GM23338 (cell line): ENCODE results near the gene TACC3. TPM values are rescaled to one million over a fixed set of nuclear protein-coding genes. Genes with fewer than 3 reads are reported as not detected.

Experiments
- ATAC-seq: fragments of 200-7000 bp; cut with Tn5 transposase; 3 replicates; pipeline ENCODE4 v1.9.1; 2020
- DNase-seq: peaks from one replicate; pipeline ENCODE4 v3.0.0-alpha.2; 2015; ENCODE audit warnings: low spot score
- H2AFZ ChIP-seq: fragments of 200-600 bp; sonication (generic); 2 replicates; pipeline ENCODE4 v1.8.0; 2016; ENCODE audit warnings: antibody characterized with exemption, mild to moderate bottlenecking, moderate library complexity
- H3F3A ChIP-seq: fragments of 200-600 bp; sonication (generic); replicated peaks from 2 replicates; pipeline ENCODE4 v1.8.0; 2017; ENCODE audit warnings: antibody characterized with exemption, mixed run types, low read depth
- H3K27ac ChIP-seq: fragments of 200-600 bp; sonication (generic); 2 replicates; pipeline ENCODE4 v1.6.1; 2016; ENCODE audit warnings: low read depth
- H3K27me3 ChIP-seq: fragments of 200-600 bp; sonication (generic); 2 replicates; pipeline ENCODE4 v1.8.0; 2016; ENCODE audit warnings: mild to moderate bottlenecking, mixed run types, moderate library complexity; ENCODE audit not compliant: insufficient read depth
- H3K36me3 ChIP-seq: fragments of 200-600 bp; sonication (generic); 2 replicates; pipeline ENCODE4 v1.8.0; 2016; ENCODE audit warnings: mild to moderate bottlenecking; ENCODE audit not compliant: insufficient read depth
- H3K4me1 ChIP-seq: fragments of 200-600 bp; sonication (generic); 2 replicates; pipeline ENCODE4 v1.8.0; 2016; ENCODE audit warnings: mild to moderate bottlenecking, moderate library complexity; ENCODE audit not compliant: insufficient read depth
- H3K4me2 ChIP-seq: fragments of 200-600 bp; sonication (generic); 2 replicates; pipeline ENCODE4 v1.7.1; 2017; ENCODE audit warnings: mixed run types
- H3K4me3 ChIP-seq: fragments of 200-600 bp; sonication (generic); 2 replicates; pipeline ENCODE4 v1.6.1; 2016; ENCODE audit warnings: mixed run types
- H3K79me2 ChIP-seq: fragments of 200-600 bp; sonication (generic); replicated peaks from 2 replicates; pipeline ENCODE4 v1.8.0; 2017; ENCODE audit warnings: mild to moderate bottlenecking; ENCODE audit not compliant: insufficient read depth
- H3K9me2 ChIP-seq: fragments of 200-600 bp; sonication (generic); 2 replicates; pipeline ENCODE4 v1.8.0; 2017; ENCODE audit not compliant: insufficient read depth
- H4K20me1 ChIP-seq: fragments of 200-600 bp; sonication (generic); replicated peaks from 2 replicates; pipeline ENCODE4 v1.8.0; 2017; ENCODE audit warnings: mild to moderate bottlenecking; ENCODE audit not compliant: insufficient read depth
- H3K27ac Mint-ChIP-seq: 2 replicates; pipeline ENCODE4 v1.8.0; 2020; ENCODE audit warnings: inconsistent platforms, mild to moderate bottlenecking, moderate library complexity, mixed read lengths
- H3K27me3 Mint-ChIP-seq: 3 replicates; pipeline ENCODE4 v1.8.0; 2022; ENCODE audit warnings: low read depth, mild to moderate bottlenecking, moderate library complexity, mixed read lengths, inconsistent platforms; ENCODE audit not compliant: insufficient read depth, poor library complexity
- H3K36me3 Mint-ChIP-seq: 3 replicates; pipeline ENCODE4 v1.8.0; 2021; ENCODE audit warnings: low read depth, mild to moderate bottlenecking, inconsistent platforms, moderate library complexity, mixed read lengths
- H3K4me1 Mint-ChIP-seq: 3 replicates; pipeline ENCODE4 v1.8.0; 2020; ENCODE audit warnings: mild to moderate bottlenecking, inconsistent platforms, mixed read lengths
- H3K4me3 Mint-ChIP-seq: 3 replicates; pipeline ENCODE4 v1.8.0; 2021; ENCODE audit warnings: moderate library complexity, mild to moderate bottlenecking, inconsistent platforms, mixed read lengths
- H3K9me3 Mint-ChIP-seq: 3 replicates; pipeline ENCODE4 v1.8.0; 2020; ENCODE audit warnings: moderate library complexity, mild to moderate bottlenecking, inconsistent platforms, mixed read lengths
- CREB1 ChIP-seq: fragments of 250-450 bp; sonication (Bioruptor Pico); IDR thresholded peaks from 2 replicates; pipeline ENCODE4 v1.5.0; 2020; ENCODE audit warnings: low read depth, mild to moderate bottlenecking, moderate library complexity
- EZH2 ChIP-seq: fragments of 200-600 bp; sonication (generic); IDR thresholded peaks from one replicate; pipeline ENCODE4 v1.8.0; 2017; ENCODE audit warnings: antibody characterized with exemption, mild to moderate bottlenecking, low read depth; ENCODE audit not compliant: unreplicated experiment
- EZH2phosphoT487 ChIP-seq: fragments of 200-600 bp; sonication (generic); IDR thresholded peaks from one replicate; pipeline ENCODE4 v1.8.1; 2018; ENCODE audit warnings: antibody characterized with exemption; ENCODE audit not compliant: unreplicated experiment
- JUNB ChIP-seq: IDR thresholded peaks from one replicate; pipeline ENCODE4 v1.6.1; 2016; ENCODE audit warnings: antibody characterized with exemption; ENCODE audit not compliant: unreplicated experiment
- NANOG ChIP-seq: IDR thresholded peaks from 2 replicates; pipeline ENCODE4 v1.6.1; 2016; ENCODE audit warnings: antibody characterized with exemption, borderline replicate concordance
- POLR2AphosphoS5 ChIP-seq: IDR thresholded peaks from 2 replicates; pipeline ENCODE4 v1.6.1; 2016; ENCODE audit warnings: antibody characterized with exemption, low read depth
- REST ChIP-seq: IDR thresholded peaks from one replicate; pipeline ENCODE4 v1.6.1; 2018; ENCODE audit warnings: antibody characterized with exemption; ENCODE audit not compliant: unreplicated experiment
- STAT1 ChIP-seq: IDR thresholded peaks from one replicate; pipeline ENCODE4 v1.6.1; 2016; ENCODE audit warnings: antibody characterized with exemption; ENCODE audit not compliant: unreplicated experiment
- ZNF114 ChIP-seq: fragments of 250-450 bp; sonication (Bioruptor Pico); IDR thresholded peaks from 2 replicates; pipeline ENCODE4 v1.5.0; 2020; ENCODE audit warnings: mild to moderate bottlenecking, moderate library complexity
- ZNF331 ChIP-seq: fragments of 250-450 bp; sonication (Bioruptor Pico); IDR thresholded peaks from 2 replicates; pipeline ENCODE4 v1.5.0; 2020; ENCODE audit warnings: low read depth, mild to moderate bottlenecking, moderate library complexity
- polyA plus RNA-seq: library from polyadenylated mRNA; unstranded; fragments of >200 nt; fragmentation: Nextera tagmentation; extraction: Ambion mirVana; gene quantifications from 2 replicates; pipeline ENCODE4 v1.2.1, GENCODE V29; 2016
- total RNA-seq: library from RNA; depleted of rRNA; stranded (reverse); fragments of >200 nt; shearing (Covaris generic); gene quantifications from 2 replicates; pipeline ENCODE4 v1.2.3, GENCODE V29; 2014
- TF ChIP-seq, protein P1 (sequence below): fragments of 250-450 bp; sonication (Bioruptor Pico); IDR thresholded peaks from 2 replicates; pipeline ENCODE4 v1.5.0; 2020; ENCODE audit warnings: mild to moderate bottlenecking, moderate library complexity
- TF ChIP-seq, protein P2 (sequence below), 2 experiments: fragments of 200-600 bp in 1 of 2; sonication (generic) in 1 of 2; conservative IDR thresholded peaks; 2 replicates each; pipeline versions ENCODE4 v1.5.1 to v1.6.1; 2016 to 2017; ENCODE audit warnings: antibody characterized with exemption in 2 of 2, low read depth in 2 of 2, mild to moderate bottlenecking in 2 of 2, moderate library complexity in 1 of 2
- TF ChIP-seq, protein P3 (sequence below): IDR thresholded peaks from 2 replicates; pipeline ENCODE4 v1.6.1; 2016; ENCODE audit warnings: antibody characterized with exemption

Gene TACC3
- total and polyA plus RNA-seq, 2 experiments from 2014 or later, result 120 TPM

DNA sequence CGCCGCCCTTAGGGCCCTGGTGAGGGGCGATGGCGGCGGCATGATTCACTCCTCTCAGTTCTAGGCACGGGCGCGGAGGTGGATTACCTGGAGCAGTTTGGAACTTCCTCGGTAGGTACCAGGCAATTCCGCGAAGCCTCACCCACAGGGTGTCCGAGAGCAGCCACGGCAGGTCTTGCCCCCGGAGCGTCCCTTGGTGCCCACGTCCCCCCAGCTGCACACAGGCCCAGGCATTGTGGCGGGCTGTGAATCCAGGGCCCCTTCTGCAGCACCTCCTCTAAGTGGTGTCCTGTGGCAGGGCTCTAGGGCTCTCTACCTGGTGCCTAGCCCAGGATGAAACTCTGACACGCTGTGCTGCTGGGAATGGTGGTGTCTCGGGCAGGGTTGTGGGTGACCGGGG lies 13.9 kb downstream of the TACC3 start:
- Histone ChIP-seq H3K27me3 (no peaks in the 10 kb centered on the region), H3K36me3 (peaks cover 73% of the 10 kb centered on the region), H3K4me3 (no peak overlapping the region), H3K9me2 (no peaks in the 10 kb centered on the region), H2AFZ (no peak overlapping the region), H3K27ac (no peak overlapping the region), H3K79me2 (peaks cover 28% of the 10 kb centered on the region), H3K4me2 (no peak overlapping the region), H3F3A (0 out of 2 replicates have a peak, but pooled peaks cover 5% of the 10 kb centered on the region), H4K20me1 (peaks cover 7% of the 10 kb centered on the region; the same call in 1 of the 2 replicates), H3K4me1 (no peaks in the 10 kb centered on the region)
- Mint-ChIP-seq H3K27ac (no peak overlapping the region), H3K27me3 (peaks cover 25% of the 10 kb centered on the region), H3K9me3 (peaks cover 31% of the 10 kb centered on the region), H3K36me3 (peaks cover 96% of the 10 kb centered on the region), H3K4me3 (no peak overlapping the region), H3K4me1 (no peaks in the 10 kb centered on the region)
- ATAC-seq, result no peak
- DNase-seq, result no peak
- TF ChIP-seq, protein P1, sequence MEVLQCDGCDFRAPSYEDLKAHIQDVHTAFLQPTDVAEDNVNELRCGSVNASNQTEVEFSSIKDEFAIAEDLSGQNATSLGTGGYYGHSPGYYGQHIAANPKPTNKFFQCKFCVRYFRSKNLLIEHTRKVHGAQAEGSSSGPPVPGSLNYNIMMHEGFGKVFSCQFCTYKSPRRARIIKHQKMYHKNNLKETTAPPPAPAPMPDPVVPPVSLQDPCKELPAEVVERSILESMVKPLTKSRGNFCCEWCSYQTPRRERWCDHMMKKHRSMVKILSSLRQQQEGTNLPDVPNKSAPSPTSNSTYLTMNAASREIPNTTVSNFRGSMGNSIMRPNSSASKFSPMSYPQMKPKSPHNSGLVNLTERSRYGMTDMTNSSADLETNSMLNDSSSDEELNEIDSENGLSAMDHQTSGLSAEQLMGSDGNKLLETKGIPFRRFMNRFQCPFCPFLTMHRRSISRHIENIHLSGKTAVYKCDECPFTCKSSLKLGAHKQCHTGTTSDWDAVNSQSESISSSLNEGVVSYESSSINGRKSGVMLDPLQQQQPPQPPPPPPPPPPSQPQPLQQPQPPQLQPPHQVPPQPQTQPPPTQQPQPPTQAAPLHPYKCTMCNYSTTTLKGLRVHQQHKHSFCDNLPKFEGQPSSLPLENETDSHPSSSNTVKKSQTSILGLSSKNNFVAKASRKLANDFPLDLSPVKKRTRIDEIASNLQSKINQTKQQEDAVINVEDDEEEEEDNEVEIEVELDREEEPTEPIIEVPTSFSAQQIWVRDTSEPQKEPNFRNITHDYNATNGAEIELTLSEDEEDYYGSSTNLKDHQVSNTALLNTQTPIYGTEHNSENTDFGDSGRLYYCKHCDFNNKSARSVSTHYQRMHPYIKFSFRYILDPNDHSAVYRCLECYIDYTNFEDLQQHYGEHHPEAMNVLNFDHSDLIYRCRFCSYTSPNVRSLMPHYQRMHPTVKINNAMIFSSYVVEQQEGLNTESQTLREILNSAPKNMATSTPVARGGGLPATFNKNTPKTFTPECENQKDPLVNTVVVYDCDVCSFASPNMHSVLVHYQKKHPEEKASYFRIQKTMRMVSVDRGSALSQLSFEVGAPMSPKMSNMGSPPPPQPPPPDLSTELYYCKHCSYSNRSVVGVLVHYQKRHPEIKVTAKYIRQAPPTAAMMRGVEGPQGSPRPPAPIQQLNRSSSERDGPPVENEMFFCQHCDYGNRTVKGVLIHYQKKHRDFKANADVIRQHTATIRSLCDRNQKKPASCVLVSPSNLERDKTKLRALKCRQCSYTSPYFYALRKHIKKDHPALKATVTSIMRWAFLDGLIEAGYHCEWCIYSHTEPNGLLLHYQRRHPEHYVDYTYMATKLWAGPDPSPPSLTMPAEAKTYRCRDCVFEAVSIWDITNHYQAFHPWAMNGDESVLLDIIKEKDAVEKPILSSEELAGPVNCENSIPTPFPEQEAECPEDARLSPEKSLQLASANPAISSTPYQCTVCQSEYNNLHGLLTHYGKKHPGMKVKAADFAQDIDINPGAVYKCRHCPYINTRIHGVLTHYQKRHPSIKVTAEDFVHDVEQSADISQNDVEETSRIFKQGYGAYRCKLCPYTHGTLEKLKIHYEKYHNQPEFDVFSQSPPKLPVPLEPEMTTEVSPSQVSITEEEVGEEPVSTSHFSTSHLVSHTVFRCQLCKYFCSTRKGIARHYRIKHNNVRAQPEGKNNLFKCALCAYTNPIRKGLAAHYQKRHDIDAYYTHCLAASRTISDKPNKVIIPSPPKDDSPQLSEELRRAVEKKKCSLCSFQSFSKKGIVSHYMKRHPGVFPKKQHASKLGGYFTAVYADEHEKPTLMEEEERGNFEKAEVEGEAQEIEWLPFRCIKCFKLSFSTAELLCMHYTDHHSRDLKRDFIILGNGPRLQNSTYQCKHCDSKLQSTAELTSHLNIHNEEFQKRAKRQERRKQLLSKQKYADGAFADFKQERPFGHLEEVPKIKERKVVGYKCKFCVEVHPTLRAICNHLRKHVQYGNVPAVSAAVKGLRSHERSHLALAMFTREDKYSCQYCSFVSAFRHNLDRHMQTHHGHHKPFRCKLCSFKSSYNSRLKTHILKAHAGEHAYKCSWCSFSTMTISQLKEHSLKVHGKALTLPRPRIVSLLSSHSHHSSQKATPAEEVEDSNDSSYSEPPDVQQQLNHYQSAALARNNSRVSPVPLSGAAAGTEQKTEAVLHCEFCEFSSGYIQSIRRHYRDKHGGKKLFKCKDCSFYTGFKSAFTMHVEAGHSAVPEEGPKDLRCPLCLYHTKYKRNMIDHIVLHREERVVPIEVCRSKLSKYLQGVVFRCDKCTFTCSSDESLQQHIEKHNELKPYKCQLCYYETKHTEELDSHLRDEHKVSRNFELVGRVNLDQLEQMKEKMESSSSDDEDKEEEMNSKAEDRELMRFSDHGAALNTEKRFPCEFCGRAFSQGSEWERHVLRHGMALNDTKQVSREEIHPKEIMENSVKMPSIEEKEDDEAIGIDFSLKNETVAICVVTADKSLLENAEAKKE, result no peak
- TF ChIP-seq, protein P2, sequence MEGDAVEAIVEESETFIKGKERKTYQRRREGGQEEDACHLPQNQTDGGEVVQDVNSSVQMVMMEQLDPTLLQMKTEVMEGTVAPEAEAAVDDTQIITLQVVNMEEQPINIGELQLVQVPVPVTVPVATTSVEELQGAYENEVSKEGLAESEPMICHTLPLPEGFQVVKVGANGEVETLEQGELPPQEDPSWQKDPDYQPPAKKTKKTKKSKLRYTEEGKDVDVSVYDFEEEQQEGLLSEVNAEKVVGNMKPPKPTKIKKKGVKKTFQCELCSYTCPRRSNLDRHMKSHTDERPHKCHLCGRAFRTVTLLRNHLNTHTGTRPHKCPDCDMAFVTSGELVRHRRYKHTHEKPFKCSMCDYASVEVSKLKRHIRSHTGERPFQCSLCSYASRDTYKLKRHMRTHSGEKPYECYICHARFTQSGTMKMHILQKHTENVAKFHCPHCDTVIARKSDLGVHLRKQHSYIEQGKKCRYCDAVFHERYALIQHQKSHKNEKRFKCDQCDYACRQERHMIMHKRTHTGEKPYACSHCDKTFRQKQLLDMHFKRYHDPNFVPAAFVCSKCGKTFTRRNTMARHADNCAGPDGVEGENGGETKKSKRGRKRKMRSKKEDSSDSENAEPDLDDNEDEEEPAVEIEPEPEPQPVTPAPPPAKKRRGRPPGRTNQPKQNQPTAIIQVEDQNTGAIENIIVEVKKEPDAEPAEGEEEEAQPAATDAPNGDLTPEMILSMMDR (conservative IDR thresholded peaks at IDR 0.05; ENCODE audit: low read depth in 2 of 2), result no peak
- no peak for TF ChIP-seq STAT1
- TF ChIP-seq NANOG, result no peak
- no peak for TF ChIP-seq CREB1 (CRISPR knock-in tag)
- TF ChIP-seq EZH2, result no peak
- no peak for TF ChIP-seq REST
- no peak for TF ChIP-seq ZNF114
- TF ChIP-seq POLR2AphosphoS5, result no peak
- TF ChIP-seq EZH2phosphoT487, result no peak
- TF ChIP-seq ZNF331 (CRISPR knock-in tag), result no peak
- no peak for TF ChIP-seq JUNB
- TF ChIP-seq, protein P3, sequence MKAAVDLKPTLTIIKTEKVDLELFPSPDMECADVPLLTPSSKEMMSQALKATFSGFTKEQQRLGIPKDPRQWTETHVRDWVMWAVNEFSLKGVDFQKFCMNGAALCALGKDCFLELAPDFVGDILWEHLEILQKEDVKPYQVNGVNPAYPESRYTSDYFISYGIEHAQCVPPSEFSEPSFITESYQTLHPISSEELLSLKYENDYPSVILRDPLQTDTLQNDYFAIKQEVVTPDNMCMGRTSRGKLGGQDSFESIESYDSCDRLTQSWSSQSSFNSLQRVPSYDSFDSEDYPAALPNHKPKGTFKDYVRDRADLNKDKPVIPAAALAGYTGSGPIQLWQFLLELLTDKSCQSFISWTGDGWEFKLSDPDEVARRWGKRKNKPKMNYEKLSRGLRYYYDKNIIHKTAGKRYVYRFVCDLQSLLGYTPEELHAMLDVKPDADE, result no peak
